HG02763 (cell line): ENCODE measurements around the gene ZNF362.
A peak's percentile ranks its signal among the peaks of the same experiment; 100 is the strongest.

Source experiments
- ATAC-seq: cut with Tn5 transposase; IDR thresholded peaks from one replicate; pipeline ENCODE4 v1.9.1; 2021; ENCODE audit warnings: mild to moderate bottlenecking, moderate library complexity; ENCODE audit not compliant: unreplicated experiment

The ZNF362 gene

DNA sequence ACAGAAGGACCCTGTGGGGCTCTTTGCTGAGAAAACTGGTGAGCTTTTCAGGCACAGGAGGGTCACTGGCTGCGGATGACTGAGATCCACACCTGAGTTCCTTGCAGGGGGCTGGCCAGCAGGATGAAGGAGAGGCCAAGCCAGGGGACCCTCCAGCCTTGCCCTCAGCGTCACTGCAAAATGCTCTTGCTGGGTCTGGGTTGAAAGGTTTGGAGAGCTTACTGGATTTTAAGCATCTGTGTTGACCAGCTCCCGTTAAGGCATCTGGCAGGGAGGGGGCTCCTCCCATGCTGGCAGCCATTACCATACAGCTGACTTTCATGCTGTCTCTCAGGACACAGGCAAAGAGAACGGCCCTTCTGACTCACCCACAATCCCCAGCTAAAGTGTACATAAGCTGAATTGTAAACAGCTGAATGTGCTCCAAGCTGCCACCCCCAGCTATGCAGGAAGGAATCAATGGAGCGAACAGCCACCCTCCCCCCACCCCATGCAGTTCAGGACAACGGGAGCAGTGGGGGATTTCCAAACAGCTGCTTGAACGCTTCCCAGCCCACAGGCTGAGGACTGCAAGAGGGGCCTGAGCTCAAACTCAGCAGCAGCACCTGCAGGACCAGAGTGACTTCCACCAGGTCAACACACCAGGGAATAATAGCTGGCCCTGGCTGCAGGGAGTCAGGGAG is 85.9 kb downstream of the ZNF362 start:
- ATAC-seq, result no peak

DNA sequence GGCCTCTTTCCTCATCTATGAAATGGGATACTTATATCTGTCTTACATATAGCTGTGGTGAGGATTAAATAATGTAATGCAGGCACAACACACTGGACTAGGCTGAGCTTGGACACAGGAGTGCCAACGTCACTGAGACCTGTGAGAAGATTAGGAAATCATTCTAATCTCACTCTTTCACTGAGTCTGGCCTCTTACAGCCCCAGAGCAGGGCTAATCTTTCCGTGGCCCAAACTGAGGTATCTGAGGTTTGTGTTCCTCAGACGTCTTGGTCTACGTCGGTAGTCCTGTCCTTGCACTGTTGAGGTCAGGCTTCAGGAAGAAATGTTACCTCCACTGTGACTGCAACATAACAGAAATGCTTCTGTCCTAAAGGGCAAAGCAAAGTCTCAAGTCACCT is 87.2 kb downstream of the ZNF362 start:
- ATAC-seq, result no peak

DNA sequence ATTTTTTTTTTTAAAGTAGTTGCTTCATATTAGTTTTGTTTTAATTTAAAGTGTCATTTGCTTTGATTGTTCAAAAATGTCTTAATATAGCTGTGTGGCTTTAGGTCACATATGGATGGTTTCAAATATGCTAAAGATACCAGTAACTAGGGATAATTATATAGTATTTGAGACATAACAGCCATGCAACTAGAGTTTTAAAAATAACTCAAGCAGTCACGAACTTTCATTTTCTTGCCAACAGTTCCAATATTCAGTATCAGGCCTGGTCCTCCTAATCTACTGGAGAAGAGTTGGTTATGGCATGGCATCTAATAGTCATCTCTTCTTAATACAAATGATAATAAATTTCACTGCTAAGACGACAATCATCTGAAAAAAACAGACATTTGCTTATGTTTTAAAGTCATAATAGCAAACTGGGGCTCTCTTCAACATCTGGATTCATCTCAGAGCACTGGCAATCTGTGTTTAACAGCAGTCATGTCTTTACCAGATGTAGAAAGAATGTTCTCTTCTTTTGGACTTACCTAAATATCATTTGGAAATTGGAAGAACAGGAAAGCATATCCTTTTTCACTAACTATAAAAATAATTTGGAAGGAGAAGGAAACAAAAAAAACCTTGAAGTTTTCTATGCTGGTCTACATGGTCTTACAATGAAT is 88.7 kb downstream of the ZNF362 start:
- ATAC-seq, result no peak

DNA sequence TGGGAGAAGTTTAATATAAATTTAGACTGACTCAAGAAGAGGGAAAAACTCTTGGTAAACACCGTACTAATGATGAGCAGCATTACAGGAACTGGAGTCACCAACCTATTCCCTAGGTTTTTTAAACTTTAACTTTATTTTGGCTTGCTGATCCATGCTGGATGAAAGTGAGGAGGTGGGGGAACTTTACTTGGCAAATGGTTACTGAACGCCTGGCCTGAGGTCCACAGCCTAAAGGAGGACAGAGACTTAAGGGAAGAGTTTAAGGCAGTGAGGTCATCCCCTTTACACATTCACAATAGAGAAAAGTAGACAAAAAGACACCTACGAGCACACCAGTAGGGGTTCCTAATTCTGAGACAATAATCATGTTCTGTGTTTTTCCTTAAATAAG is 90.2 kb downstream of the ZNF362 start:
- no peak for ATAC-seq

DNA sequence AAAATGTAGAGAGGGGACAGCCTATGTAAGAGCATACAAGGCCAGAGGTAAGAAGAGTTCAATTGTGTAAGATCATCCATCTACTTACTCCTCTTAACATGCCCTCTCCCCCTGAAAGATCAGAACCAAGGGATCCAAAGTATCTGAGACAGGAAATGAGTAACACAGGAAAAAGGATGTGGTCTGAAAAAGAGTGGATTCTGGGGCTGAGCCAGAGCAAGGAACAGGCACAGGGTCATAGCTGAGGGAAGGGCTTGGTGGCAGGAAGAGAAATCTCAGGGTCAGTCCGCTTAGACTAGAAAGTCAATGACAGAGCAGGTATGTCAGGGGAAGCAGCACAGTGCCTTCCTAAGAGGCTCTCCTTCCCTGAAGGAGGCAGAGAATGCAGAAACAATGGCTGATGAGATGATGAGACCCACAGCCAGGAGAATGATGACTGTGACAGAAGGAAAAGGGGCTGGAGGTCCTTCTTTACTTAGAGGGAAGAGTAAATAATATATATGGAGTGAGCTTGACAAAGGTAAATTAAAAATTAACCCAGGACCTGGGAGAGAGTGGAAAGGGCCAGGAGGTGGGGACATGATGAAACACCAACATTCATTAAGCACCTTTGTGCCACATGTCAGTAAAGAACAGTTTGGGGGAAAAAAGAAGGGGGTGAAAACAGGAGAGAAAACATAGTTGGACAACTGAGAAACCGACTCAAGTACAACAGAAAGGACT is 90.8 kb downstream of the ZNF362 start:
- no peak for ATAC-seq

DNA sequence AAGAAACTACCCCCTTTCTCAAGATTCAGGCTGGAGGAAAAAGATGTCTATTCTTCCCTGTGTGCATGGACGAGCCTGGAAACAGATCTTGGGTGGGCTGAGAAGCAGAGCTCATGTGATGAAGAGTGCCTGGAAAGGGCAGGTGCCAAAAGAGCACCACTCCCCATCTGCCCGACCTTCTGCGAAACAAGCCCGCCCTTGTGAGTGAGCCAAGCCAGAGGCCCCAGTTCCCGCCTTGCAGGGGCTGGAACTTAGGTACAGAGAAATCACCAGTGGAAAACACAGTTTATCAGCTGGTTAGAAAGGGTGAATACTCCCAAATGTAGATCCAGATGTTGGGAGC is 91.3 kb downstream of the ZNF362 start:
- no peak for ATAC-seq

DNA sequence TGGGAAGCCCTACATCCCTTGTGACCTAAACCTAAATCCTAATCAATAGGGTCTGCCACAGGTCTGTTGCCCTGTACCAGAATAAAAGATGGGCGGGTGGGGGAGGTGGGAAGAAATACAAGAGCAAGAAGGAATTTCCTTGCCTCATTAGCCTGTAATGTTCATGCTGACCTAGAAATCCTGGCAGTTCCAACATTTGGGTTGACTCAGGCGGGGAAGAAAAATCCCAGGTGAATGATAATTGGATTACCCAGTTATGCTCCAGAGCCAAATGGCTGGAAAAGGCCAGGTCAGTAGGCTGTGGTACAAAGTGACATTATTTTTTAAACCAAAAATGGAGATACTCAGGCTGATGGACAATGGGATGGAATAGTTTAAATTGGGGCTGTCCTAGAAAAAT is 91.9 kb downstream of the ZNF362 start:
- no peak for ATAC-seq

DNA sequence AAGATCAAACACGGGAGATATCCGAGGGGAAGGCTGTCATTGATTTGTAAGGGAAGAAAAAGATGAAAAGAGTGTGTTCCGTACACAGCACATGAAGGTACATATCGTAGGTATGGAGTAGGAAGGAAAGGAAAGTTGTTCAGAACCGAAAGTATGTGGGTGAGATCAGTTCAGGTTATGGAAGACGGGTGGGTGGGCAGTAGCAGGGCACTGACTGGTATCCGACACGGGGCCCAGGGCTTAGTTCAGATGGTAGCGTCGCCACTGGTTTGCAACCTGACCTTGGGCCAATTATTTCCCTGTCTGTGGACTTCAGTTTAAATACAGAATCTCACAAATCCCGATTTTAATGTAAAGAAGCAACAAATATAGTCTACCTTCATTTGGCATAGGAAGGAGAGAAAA is 92.4 kb downstream of the ZNF362 start:
- no peak for ATAC-seq

DNA sequence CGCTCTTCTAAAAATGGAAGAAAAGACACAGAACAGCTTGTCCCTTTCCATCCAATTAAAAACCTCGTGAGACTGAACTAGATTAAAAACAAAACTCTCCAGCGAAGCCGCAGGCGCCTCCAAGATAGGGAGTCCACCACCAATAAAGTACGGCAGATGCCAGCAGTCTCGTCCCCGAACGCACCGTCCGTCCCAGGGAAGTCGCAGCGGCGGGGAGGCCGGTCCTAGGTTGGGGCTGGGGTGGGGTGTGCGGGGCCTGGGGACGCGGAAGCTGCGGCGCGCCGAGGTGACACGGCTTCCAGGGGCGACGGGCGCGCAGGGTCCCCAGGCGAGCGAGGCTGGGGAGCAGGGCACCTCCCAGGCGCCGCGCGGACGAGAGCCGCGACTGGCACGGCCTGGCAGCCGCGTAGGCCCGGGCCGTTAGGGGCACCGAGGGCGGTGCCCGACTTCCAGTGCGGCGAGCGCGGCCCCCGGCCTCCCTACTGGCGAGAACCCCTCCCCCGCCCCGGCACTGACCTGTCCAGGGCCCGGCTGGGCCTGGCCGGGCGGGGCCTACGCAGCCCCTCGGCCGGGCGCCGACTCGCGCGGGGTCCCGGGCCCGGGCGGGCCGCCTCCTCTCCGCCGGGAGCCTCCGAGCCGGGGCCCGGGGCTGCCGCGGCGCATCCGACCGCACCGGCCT is 92.9 kb downstream of the ZNF362 start:
- ATAC-seq, result peak; percentile 32

DNA sequence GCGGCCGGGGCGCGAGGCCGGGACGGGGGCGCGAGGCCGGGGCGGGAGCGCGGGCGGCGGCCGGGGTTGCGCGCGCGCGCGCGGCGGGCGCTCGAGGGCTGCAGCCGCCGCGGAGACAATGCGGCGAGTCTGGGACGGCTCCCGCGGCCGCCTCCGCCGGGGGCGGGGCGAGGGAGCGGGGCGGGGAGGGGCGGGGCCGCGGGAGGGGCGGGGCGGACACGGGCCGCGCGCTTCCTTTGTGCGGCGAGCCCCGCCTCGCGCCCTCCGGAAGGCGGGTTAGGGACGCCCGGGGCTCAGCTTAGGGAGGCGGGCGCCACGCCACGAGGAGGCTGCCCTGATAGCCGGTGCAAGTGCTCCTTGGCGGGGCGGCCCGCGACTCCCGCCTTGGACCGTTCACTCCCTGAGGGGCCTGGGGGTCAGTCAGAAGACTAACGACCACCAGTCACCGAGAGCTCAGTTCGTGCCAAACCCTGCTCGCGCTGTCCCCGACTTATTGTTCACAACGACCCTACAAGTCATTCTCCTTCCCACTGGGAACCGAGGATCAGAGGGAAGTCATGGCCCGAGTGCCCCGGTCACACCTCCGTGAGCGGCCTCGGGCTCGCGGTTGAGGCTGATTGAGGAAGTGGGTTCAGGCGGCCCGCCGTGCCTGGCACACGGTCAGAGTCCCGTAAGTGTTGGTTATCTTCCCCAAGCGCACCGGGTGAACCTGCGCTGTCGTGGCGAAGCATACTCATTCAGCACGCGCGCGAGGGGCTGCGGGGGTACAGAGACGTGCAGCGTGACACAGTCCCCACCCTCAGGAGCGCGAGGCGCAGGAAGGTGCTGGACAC is 93.7 kb downstream of the ZNF362 start:
- peak; percentile 77 for ATAC-seq
